ENCODE results near the gene SOX1. TPM values are rescaled to one million over a fixed set of nuclear protein-coding genes. Genes with fewer than 3 reads are reported as not detected.

Gene SOX1
- total RNA-seq, 3 donors from 2014 or later (not counting 1 experiment from before 2014, with no cell fraction given), result not detected

DNA sequence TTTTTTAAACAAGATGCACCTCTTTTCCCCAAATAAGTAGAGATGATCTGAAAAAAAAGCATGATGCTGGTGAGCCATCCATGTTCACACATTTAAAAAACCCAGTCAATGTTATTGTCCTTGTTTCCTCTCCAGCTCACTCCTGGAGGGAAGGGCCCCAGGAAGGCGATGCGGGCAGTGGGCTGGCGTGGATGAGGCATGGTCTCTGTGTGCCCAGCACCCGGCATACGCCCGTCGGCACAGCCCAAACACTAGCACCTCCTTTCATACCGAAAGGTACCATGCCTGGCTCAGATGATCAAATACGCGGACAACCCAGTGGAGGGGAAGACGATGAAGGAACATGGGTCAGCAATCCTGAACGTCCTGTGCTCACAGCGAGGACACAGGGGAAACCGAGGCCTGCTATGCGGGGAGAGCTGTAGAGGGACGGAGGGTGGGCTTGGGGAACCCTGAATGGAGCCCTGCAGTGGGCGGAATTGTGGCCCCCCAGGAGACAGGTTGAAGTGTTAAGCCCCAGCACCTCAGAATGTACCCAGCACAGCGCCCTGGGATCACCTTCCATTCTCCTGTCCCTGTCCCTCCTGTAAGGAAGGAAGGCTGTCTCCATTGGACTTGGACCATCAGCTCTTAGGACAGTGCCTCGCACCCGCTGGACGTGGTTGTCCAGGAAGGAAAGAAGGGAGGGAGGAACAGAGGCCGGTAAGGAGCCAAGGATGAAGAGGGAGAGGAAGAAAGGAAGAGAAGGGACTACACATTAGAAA is 49.4 kb downstream of the SOX1 start:
- Histone ChIP-seq H3K9me3 (ENCODE audit: control insufficient read depth, insufficient read depth, low read length) (no peaks in the 10 kb centered on the region), H3K4me3 (ENCODE audit: low read length) (no peak overlapping the region), H3K27ac (ENCODE audit: low read length) (no peak overlapping the region), H3K27me3 (ENCODE audit: control insufficient read depth, insufficient read depth, low read length) (no peaks in the 10 kb centered on the region), H3K4me1 (ENCODE audit: control insufficient read depth, insufficient read depth, low read length) (no peaks in the 10 kb centered on the region), H3K36me3 (ENCODE audit: control insufficient read depth, insufficient read depth, low read length) (no peaks in the 10 kb centered on the region)
- TF ChIP-seq, protein P1, sequence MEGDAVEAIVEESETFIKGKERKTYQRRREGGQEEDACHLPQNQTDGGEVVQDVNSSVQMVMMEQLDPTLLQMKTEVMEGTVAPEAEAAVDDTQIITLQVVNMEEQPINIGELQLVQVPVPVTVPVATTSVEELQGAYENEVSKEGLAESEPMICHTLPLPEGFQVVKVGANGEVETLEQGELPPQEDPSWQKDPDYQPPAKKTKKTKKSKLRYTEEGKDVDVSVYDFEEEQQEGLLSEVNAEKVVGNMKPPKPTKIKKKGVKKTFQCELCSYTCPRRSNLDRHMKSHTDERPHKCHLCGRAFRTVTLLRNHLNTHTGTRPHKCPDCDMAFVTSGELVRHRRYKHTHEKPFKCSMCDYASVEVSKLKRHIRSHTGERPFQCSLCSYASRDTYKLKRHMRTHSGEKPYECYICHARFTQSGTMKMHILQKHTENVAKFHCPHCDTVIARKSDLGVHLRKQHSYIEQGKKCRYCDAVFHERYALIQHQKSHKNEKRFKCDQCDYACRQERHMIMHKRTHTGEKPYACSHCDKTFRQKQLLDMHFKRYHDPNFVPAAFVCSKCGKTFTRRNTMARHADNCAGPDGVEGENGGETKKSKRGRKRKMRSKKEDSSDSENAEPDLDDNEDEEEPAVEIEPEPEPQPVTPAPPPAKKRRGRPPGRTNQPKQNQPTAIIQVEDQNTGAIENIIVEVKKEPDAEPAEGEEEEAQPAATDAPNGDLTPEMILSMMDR (IDR thresholded peaks at IDR 0.05), result no peak
- WGBS (ENCODE audit: insufficient coverage), result 82% methylated on average over 22 of the region's 22 CpGs
- Mint-ChIP-seq H3K4me3 (no peak overlapping the region), H3K4me1 (peaks cover 0 to 6% of the 10 kb centered on the region in 2 donors), H3K27me3 (ENCODE audit: low read depth in 2 of 2) (peaks cover 16 to 48% of the 10 kb centered on the region in 2 donors), H3K36me3 (no peaks in the 10 kb centered on the region), H3K27ac (no peak overlapping the region), H3K9me3 (no peaks in the 10 kb centered on the region)
- ATAC-seq (no peak), DNase-seq (no peak)
- intact Hi-C loops (cut with micrococcal nuclease), result no loop called here

DNA sequence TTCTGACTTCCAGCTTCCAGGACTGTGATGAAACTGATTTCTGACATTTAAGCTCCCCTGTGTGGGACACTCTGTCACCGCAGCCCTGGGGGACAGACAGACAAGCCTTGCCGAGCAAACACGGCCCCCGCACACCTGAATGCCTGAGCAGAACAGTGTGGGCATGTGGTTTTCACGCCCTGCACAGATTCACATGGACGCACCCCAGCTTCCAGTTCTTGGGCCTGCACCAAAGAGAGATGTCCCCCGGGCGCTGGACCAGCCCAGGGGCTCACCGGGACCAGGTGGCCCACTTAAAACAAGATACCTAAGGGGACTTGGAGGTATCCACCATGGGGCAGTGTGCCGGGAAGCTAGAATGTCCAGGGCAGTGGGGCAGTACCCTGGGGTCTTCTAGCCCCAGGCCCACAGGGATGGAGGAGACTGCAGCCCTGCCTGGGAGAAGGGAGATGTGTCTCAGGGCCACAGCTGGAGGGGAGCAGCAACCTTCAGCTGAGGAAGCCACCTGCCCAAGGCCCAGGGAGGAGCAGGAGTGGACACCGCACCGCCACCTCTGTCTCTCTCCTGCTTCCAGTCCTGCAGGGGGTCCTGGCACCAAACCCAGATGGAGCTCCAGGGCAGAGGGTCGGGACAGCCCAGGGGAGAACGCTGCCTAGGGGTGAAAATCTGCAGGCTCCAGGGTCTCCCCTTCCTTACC is 50.5 kb downstream of the SOX1 start:
- Mint-ChIP-seq H3K4me1 (peaks cover 0 to 6% of the 10 kb centered on the region in 2 donors), H3K9me3 (no peaks in the 10 kb centered on the region), H3K36me3 (no peaks in the 10 kb centered on the region), H3K27ac (no peak overlapping the region), H3K27me3 (ENCODE audit: low read depth in 2 of 2) (peaks cover 16 to 37% of the 10 kb centered on the region in 2 donors), H3K4me3 (no peak overlapping the region)
- Histone ChIP-seq H3K27me3 (ENCODE audit: control insufficient read depth, insufficient read depth, low read length) (no peaks in the 10 kb centered on the region), H3K36me3 (ENCODE audit: control insufficient read depth, insufficient read depth, low read length) (no peaks in the 10 kb centered on the region), H3K9me3 (ENCODE audit: control insufficient read depth, insufficient read depth, low read length) (no peaks in the 10 kb centered on the region), H3K27ac (ENCODE audit: low read length) (no peak overlapping the region), H3K4me1 (ENCODE audit: control insufficient read depth, insufficient read depth, low read length) (no peaks in the 10 kb centered on the region), H3K4me3 (ENCODE audit: low read length) (no peak overlapping the region)
- ATAC-seq (no peak), DNase-seq (no peak)
- intact Hi-C loops (cut with micrococcal nuclease), result no loop called here
- 80% methylated on average over 14 of the region's 14 CpGs for WGBS (ENCODE audit: insufficient coverage)
- TF ChIP-seq, protein P1 (IDR thresholded peaks at IDR 0.05), result no peak

DNA sequence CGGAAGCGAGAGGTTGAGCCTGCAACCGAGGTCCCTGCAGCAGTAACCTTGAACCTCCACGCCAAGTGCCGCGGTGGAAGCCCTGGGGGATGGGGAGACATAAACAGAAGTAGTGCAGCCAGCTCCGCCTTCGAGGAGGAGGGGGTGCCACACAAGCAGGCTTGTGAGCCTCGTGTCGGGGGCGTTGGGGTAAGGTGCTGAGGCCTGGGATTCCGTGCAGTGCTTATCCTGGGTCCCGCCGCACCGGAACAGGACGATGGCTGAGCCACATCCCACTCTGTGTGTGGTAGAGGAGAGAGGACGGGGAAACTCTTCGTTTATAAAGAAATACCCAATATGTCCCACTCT is 51.0 kb downstream of the SOX1 start:
- Mint-ChIP-seq H3K36me3 (no peaks in the 10 kb centered on the region), H3K27ac (no peak overlapping the region), H3K4me1 (peaks cover 0 to 6% of the 10 kb centered on the region in 2 donors), H3K9me3 (no peaks in the 10 kb centered on the region), H3K4me3 (no peak overlapping the region), H3K27me3 (ENCODE audit: low read depth in 2 of 2) (peaks cover 16 to 32% of the 10 kb centered on the region in 2 donors)
- Histone ChIP-seq H3K36me3 (ENCODE audit: control insufficient read depth, insufficient read depth, low read length) (no peaks in the 10 kb centered on the region), H3K4me3 (ENCODE audit: low read length) (no peak overlapping the region), H3K4me1 (ENCODE audit: control insufficient read depth, insufficient read depth, low read length) (no peaks in the 10 kb centered on the region), H3K9me3 (ENCODE audit: control insufficient read depth, insufficient read depth, low read length) (no peaks in the 10 kb centered on the region), H3K27me3 (ENCODE audit: control insufficient read depth, insufficient read depth, low read length) (no peaks in the 10 kb centered on the region), H3K27ac (ENCODE audit: low read length) (no peak overlapping the region)
- 62% methylated on average over 12 of the region's 18 CpGs for WGBS (ENCODE audit: insufficient coverage)
- ATAC-seq (no peak), DNase-seq (no peak)
- intact Hi-C loops (cut with micrococcal nuclease), result no loop called here
- TF ChIP-seq, protein P1 (IDR thresholded peaks at IDR 0.05), result no peak
